Heart left ventricle (tissue), 13 donors: ENCODE measurements around the gene UBN1.

Experiments
- CTCF ChIP-seq, 12 donors: fragments of 200-600 bp; sonication (generic) in 4 of 12; IDR thresholded peaks; one replicate each; pipeline versions ENCODE4 v1.5.0 to v1.8.0; 2018 to 2022; ENCODE audit warnings: antibody characterized with exemption in 12 of 12, mild to moderate bottlenecking in 5 of 12
- POLR2A ChIP-seq, 2 donors: fragments of 450-650 bp; IDR thresholded peaks; one replicate each; pipeline ENCODE4 v1.6.1; 2017; ENCODE audit warnings: antibody characterized with exemption in 2 of 2, mild to moderate bottlenecking in 2 of 2, moderate library complexity in 2 of 2
- donor health status: ischemic (EF 13 %, LVEDD 7.1; RV severe dilation, severe dysfunction).
- donor health status: DM: no; HTN: yes; CAD: no.
- donor health status: DM: no; HTN: no; CAD: no.
- donor health status: ischemic (EF 25% LVEDD 6.9; RV normal size, moderate dysfunction).
- donor health status: ischemic (EF 25% LVEDD 5.7; RV mildly dilated, moderate dysfunction).
- donor health status: ischemic (EF 35%, LVEDD 5.7; RV mildly dilated, moderate dysfunction).
- donor health status: nonischemic (EF 11% LVEDD 7.7; RV severe dilation, severe dysfunction).
- donor health status: DM: yes; HTN: yes; CAD: no.
- donor health status: PGD.
- donor health status: ischemic (EF 29% LVEDD 5.4; RV normal size, mild dysfunction).
- donor health status: nonischemic (EF 23%, LVEDD 6.1; RV moderate dilation, normal function).

GRCh38 chr16:4859190-4859899 is 12.1 kb downstream of the UBN1 start:
- TF ChIP-seq CTCF (IDR thresholded peaks at IDR 0.05), result no peak
- no peak for TF ChIP-seq POLR2A (IDR thresholded peaks at IDR 0.05)
